NCI-H2196 (cell line): ENCODE data around the gene AXIN1.
A peak's percentile ranks its signal among the peaks of the same experiment; 100 is the strongest.
"Not testable (repeated sequence)": the region's sequence is repeated elsewhere in the genome, so short reads cannot be mapped to it uniquely, and the experiment has no call there.

Source experiments
- DNase-seq: peaks from one replicate; lab custom pipeline; 2025; ENCODE audit not compliant: unreplicated experiment; lab: John Stamatoyannopoulos, UW

The AXIN1 gene

DNA sequence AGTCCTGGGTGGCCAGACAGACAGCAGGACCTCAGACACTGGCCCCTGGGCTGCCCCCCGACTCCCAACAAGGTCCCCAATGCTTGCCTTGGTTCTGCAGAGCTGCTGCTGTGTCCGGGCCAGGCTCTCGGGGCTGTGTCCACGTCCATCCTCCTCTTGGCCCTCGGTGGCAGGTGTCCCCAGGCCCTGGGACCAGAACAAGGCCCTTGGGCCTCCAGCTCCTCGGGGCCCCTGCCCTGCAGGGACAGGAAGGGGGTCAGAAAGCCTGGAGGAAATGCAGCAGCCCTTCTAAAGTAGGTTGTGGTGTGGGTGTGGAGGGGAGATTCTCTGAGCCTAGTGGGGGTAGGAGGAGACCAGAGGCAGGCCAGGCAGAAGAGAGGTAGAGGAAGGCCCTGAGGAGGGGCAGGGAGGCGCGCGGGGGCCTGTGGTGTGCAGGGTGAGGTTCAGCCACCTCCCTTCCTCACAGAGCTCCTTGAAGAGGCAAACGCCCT is 2.5 kb upstream of the AXIN1 start:
- DNase-seq: no peak

DNA sequence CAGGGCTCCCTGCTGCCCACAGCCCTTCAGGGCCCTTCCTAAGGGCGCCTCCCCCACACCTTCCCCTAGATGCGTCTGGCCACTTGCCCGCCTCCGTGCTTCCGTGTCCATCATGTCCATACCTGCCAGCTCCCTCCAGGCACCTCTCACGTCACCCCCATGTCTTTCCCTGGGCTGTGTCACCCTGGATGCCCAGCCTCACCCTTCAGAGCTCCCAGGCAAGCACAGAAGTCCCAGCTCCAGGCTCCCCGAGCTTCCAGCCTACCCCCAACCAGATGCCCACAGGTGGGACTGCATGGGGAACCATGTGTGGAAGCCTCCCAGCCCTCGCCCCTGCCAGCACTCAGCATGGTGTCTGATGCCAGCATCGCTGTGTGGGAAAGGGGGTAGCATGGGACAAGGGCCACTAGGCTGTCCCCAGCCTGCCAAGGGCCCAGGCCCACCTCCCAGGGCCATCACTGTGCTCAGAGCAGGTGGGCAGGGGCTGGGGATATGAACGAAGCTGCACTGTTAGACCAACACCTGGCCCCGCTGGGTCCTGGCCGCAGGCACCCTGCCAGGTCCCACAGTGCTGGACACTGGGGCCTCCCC is 1.9 kb upstream of the AXIN1 start:
- DNase-seq: no peak

- DNase-seq: no peak
Measured at GRCh38 chr16:353404-354290, 1.1 kb upstream of the AXIN1 start.

DNA sequence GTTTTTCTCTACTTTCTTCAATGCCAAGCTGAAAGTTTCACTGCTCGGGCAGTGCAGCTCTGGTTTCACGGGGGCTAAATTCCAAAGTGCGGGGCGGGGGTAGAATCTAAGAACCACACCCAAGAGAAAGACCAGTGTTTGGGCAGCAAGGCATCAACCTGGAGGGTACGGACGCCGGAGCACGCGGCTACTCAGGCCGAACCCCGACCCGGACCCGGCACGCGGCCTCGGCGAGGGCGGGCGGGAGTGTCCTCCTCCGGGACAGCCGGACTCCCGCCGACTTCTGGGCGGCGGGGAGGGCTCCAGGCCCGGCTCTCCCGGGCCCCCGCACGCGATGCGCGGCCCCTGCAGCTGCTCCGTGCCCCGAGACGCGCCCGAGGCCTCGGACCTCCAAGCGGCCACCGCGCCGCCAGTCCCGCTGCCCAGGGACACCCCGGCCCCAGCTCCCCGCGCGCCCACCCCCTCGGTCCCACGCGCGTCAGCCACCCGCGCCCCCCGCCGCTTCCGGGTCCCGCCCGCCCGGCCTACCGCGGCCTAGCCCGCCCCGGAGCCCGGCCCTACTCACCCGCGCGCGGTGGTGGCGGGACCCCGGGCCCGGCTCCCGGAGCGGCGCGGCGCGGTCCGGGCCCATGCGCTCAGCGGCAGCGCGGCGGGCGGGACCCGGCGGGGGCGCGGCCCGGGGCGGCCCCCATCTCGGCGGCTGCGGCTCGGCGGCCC is 561 bp downstream of the AXIN1 start:
- DNase-seq: no peak

DNA sequence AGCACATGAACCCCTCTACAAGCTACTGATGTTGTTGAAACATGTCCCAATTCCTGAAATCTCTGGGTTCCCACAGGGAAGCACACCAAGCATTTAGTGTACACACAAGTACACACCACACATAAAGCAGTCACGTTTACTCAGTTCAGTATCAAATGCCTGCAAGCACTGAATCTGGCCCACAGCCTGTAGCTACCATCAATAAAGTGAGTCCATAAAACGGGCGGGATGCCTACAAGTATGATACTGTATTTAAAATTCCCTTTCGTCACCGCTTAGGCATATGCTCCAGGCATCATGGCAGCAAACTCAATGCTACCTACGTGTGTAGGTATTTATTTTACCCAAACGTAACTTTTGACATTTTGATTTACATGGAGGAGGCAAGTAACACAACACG is 2.3 kb downstream of the AXIN1 start:
- DNase-seq: no peak

- DNase-seq: no peak
Measured at GRCh38 chr16:349211-349610, 3.3 kb downstream of the AXIN1 start.

DNA sequence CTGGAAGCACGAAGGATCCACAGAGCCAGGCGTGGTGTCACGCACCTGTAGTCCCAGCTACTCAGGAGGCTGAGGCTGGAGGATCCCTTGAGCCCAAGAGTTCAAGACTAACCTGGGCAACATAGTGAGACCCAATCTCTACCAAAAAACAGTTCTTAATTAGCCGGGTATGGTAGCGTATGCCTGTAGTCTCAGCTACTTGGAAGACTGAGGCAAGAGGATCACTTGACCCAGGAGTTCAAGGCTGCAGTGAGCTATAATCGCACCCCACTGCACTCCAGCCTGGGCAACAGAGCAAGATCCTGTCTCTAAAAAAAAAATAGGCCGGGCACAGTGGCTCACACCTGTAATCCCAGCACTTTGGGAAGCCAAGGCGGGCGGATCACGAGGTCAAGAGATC is 4.0 kb downstream of the AXIN1 start:
- not testable (repeated sequence) for DNase-seq

DNA sequence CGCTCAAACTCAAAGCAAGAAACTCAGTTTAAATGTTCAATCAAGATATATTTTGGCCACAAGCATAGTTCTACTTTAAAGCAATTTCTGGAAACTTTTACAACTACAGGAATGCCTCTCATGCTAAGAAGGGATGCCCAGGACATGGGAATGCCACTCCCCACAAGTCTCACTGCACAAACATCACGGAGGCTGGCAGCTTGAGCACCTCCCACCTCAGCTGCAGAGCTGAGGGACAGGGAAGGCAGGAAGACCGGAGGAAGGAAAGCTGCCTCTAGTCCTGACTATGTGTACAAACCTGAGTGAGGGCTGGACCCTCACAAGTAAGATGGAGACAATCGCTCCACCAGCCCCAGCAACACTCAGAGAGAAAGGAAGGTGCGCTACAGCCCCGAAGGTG is 5.3 kb downstream of the AXIN1 start:
- DNase-seq: no peak

DNA sequence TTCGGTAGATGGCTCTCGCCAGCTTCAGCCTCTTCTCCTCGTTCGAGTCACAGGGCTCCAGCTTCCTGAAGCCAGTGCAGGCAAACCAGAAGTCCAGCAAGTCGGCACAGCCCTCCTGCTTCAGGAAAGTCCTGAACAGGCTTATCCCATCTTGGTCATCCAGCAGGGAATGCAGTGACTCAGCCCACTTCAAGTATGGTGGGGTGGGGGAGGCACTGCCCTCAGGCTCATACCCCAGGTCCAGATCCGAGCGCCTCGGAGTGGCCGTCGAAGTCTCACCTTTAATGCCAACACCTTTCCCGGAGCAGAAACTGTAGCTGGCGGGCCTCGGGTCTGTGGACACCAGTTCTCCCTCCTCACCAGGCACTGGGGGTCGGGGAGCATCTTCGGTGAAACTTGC is 5.9 kb downstream of the AXIN1 start:
- DNase-seq: no peak

DNA sequence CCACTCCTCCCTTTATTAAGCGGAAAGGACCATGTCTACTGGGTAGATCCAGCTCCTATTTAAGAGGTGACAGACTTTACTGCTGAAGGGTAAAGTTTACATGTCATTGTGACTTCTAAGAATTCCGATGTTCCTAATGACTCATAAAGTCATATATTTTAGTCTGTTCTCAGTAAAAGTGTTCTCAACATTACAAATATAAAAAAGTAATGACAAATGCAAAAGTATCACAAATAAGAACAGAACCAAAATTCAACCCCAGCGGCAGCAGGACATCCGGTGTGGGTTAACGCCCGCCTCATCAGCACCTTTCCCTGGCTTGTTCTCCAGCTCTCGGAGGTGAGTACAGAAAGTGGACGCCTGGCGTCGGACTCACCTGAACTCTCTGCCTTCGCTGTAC is 6.8 kb downstream of the AXIN1 start:
- no peak for DNase-seq

DNA sequence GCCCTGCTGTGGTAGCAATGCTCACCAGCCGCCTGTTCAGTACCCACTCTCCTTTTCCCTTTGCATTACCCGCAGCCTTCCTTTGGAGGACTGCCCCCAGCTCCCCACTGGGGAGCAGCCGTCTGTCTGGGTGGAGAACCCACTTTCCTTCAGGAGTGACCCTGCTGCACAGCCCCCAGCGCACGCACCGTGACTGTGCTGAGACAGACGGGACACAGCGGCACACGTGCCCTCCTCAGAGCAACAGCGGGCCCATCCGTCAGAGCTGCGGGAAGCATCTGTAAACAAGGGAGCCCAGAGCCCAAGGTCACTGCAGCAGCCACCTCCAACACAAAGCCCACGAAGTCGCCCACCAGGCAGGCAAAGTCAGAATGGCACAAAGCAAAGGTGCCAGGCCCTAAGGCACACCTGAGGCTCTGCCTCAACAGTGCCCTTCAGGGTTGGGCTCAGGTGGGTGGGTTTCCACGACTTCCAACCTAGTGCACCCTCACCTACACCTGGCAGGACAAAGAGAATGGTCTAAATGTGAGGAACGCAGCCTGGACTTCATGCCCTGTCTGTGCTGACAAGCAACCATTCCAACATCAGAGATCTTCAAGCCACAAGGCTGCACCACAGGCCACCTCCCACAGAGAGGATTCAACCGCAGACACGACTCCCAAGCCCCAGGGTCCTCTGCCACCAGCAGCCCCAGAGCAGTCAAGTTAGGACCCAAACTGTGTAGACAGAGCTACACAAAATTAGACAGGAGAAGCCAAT is 9.9 kb downstream of the AXIN1 start:
- no peak for DNase-seq

DNA sequence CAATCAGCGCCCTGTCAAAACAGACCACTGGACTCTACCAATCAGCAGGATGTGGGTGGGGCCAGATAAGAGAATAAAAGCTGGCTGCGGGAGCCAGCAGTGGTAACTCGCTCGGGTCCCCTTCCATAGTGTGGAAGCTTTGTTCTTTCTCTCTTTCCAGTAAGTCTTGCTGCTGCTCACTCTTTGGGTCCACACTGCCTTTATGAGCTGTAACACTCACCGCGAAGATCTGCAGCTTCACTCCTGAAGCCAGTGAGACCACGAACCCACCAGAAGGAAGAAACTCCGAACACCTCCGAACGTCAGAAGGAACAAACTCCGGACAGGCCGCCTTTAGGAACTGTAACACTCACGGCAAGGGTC is 10.6 kb downstream of the AXIN1 start:
- DNase-seq: not testable (repeated sequence)

DNA sequence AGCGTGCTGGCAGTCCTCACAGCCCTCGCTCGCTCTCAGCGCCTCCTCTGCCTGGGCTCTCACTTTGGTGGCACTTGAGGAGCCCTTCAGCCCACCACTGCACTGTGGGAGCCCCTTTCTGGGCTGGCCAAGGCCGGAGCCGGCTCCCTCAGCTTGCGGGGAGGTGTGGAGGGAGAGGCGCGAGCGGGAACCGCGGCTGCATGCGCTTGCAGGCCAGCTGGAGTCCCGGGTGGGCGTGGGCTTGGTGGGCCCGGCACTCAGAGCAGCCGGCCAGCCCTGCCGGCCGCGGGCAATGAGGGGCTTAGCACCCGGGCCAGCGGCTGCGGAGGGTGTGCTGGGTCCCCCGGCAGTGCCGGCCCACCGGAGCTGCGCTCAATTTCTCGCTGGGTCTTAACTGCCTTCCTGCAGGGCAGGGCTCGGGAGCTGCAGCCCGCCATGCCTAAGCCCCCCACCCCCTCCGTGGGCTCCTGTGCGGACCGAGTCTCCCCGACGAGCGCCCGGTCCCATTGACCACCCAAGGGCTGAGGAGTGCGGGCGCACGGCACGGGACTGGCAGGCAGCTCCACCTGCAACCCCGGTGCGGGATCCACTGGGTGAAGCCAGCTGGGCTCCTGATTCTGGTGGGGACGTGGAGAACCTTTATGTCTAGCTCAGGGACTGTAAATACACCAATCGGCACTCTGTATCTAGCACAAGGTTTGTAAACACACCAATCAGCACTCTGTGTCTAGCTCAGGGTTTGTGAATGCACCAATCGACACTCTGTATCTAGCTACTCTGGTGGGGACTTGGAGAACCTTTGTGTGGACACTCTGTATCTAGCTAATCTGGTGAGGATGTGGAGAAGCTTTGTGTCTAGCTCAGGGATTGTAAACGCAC is 11.2 kb downstream of the AXIN1 start:
- not testable (repeated sequence) for DNase-seq

DNA sequence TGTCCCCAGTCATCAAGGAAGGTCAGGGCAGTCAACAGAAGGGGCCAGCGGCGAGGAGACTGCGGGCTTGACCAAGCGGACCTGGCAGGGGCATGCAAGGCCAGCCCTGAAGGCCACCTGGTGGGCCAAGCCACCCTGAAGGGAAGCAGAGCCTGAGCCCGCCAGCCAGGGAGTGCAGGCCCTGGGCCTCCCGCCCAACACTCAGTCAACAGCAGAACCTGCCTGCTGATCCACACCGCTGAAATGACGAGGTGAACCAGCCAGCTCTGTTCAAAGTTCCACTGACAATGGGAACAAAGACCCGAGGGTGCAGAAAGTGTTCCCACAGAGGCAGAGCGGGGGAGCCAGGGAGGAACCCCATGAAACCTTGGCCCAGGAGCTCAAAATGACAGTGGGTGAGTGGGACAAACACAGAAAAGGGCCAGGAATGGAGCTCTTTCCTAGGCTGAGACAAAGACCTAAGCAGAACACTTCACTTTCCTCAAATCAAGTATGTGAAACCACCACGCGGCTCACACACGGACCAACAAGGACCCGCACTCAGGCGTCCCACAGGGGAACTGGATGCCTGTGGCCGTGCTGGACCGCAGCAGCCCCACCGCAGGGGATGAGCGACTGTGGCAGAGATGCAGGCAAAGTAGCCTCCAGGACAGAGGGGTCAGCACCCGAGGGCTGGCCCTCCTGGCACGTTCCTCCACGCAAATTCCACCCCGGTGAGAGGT is 12.0 kb downstream of the AXIN1 start:
- DNase-seq: no peak

- no peak for DNase-seq
Measured at GRCh38 chr16:339680-340079, 12.8 kb downstream of the AXIN1 start.

DNA sequence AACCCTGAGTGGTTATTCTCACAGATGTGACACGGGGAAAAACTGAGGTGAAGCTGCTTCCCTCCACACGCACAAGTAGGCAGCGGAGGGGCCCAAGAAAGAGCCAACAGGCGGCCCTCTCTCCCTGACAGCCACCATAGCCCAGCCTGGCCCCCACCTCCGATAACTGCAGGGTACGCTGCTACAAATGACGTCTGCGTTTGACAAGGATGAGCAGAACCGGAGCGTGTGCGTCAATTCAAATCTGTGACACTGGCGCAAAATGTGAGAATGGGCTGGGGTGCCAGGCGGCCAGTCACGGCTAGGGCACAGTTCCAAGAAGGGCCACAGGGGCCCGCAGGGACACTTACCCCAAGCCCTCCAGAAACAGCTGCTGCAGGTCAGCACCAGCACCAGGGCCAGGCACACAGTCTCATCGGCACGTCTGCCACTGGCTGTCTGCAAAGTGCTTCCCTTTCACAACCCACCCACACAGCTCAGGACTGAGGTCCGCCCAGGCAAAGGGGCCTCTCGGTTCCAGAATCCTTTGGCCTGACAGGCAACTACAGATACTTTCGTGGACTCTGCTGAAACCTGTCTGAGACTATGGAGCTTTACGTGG is 14.4 kb downstream of the AXIN1 start:
- no peak for DNase-seq

- peak; percentile 32 for DNase-seq
Measured at GRCh38 chr16:337437-337836, 15.1 kb downstream of the AXIN1 start.

GRCh38 chr16:336269-336668 is 16.3 kb downstream of the AXIN1 start:
- DNase-seq: no peak
